Stimulated activated CD4-positive, alpha-beta T cell treated with anti-CD3 and anti-CD28 coated beads, Interleukin-1b, Interleukin-23, amount 100 ng/mL, for 48 hours (primary cell): ENCODE measurements around the gene MRPL37.
"Not testable (repeated sequence)": the region's sequence is repeated elsewhere in the genome, so short reads cannot be mapped to it uniquely, and the experiment has no call there.

ENCODE experiments used
- DNase-seq: peaks from one replicate; pipeline ENCODE4 v3.0.0-alpha.2; 2020

MRPL37 gene

GRCh38 chr1:54199765-54200518, at the start of gene MRPL37, which contains the start of gene CYB5RL:
Gene MRPL37, plus strand, starts transcription at chr1:54200167. Its CDS starts 77 bp downstream, at chr1:54200244.
Gene CYB5RL, minus strand, starts transcription at chr1:54200030. Its CDS starts 4,414 bp downstream, at chr1:54195616.
- peak; percentile 91 for DNase-seq

DNA sequence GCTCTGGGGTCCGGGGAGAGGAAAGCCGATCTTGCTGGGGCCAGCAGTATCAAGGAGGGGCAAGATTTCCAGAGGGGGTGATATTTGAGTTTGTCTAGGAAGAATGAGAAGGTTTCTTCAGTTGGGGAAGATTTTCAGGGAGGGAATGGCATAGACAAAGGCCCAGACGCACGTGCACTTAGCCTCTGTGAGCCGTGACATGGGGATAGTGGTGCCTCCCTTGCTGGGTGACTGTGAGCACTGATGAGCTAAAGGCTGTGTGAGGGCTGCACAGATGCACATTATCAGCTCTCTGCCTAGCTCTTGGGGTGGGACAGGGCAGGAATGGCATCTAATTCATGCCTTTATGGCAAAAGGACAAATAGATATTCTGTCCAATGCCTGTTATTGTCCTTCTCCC, 49.0 kb upstream of the MRPL37 start:
- DNase-seq: no peak

GRCh38 chr1:54152696-54153095, 47.3 kb upstream of the MRPL37 start, which contains the start of gene CDCP2:
Gene CDCP2, minus strand, starts transcription at chr1:54153000. Its CDS starts 78 bp downstream, at chr1:54152922.
- no peak for DNase-seq

DNA sequence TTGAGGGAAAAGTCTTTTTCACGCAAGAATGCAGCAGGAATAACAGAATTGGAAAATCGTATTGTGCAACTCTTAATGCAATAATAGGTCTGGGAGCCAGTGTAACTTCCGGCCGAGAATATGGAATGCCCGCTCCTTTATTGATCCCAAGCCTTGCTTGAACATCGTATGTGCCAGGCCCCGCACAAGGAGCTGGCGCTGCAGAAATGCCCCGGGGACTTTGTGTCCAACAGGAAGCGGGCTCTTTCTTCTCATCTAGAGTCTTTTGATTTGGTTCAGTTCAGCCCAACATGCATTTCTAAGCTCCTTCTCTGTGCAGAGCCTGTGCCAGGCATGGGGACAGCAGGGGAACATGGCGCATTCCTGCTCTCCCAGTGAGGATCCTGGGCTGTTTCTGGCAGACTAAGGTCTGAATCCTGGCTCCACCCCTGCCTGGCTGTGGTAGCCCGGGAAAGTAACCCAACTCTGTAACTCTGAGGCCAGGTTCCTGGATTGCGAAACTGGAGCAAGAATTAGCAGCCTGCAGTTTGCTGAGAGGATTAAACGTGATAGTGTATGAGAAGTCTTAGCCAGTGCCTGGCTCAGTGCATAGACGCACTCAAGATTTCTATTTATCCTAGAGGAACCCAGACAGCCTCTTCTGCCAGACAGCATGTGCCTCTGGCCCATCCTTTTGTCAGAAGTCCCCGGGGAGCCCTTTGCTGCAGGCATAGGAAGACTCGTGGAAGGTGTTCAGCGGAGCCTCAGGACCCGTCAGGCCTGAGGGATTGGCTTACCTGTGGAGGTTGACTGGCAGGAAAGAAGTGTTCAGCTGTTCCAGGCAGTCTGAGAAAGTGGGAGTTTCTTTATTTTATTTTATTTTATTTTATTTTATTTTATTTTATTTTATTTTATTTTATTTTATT, 46.2 kb upstream of the MRPL37 start:
- no peak for DNase-seq

DNA sequence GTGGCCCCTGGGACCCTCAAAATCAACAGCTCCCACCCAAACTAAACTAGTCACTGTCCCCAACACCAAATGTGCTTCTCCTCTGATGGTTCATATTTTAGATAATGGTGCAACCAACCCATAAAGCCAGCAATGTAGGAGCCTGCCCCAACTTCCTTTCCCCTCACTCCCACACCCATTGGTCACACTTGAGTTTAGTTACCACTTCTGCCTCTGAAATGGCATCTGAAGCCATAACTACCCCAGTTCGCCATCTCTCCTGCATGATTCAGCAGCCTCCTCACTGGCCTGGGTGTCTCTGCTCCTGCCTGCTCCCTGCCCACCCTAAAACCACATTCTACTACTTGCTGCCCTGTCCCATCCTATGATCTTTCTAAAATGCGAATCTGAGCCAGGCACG, 43.8 kb upstream of the MRPL37 start:
- DNase-seq: no peak

- no peak for DNase-seq
These were observed 43.0 kb upstream of the MRPL37 start for GRCh38 chr1:54156986-54157385.

GRCh38 chr1:54157401-54157800, 42.6 kb upstream of the MRPL37 start:
- DNase-seq: no peak

GRCh38 chr1:54158071-54158470, 41.9 kb upstream of the MRPL37 start:
- DNase-seq: no peak

DNA sequence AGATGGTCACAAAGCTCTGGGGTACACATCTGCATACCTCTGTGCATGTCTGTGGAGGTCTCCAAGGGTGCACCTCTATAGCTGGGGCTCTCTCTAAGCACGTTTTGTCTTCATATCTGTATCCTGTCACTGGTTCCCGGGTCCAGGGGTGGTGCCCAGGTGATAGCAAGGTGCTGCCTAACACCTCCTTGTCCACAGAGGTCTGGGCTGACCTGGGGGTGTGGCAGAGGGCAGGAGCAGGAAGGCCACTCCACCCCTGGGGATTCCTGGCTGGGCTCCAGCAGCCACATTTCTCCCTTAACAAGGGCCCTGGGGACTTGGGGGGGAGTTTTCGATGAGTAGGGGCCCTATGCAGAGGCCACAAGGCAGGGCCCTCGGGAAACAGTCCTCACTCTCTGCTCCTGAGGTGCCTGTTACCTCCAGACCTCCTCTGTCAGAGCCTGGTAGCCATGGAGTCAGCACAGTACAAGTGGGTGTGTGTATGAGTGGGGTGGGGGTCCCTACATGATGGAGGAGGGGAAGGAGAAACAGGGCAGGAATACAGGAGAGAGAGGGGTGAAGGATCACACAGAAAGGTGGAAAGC, 40.1 kb upstream of the MRPL37 start:
- no peak for DNase-seq

DNA sequence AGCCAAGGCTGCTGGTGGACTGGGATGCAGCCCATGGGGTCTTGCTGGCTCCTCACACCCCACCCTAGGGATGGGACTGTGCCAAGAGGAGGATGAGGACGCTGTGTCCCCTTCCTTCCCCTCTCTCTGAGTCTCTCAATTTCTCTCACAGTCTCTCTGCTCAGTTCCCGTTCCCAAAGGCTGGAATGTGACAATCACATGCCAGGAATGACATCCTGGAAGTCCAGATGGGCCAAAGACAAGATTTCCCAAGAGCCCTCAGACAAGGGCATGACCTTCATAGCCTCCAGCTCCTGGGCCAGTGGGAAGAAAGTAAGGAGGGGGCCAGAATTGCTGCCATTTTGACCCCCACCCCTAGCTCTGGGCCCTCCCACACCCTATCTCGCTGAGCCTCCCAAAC, 39.6 kb upstream of the MRPL37 start:
- DNase-seq: no peak

DNA sequence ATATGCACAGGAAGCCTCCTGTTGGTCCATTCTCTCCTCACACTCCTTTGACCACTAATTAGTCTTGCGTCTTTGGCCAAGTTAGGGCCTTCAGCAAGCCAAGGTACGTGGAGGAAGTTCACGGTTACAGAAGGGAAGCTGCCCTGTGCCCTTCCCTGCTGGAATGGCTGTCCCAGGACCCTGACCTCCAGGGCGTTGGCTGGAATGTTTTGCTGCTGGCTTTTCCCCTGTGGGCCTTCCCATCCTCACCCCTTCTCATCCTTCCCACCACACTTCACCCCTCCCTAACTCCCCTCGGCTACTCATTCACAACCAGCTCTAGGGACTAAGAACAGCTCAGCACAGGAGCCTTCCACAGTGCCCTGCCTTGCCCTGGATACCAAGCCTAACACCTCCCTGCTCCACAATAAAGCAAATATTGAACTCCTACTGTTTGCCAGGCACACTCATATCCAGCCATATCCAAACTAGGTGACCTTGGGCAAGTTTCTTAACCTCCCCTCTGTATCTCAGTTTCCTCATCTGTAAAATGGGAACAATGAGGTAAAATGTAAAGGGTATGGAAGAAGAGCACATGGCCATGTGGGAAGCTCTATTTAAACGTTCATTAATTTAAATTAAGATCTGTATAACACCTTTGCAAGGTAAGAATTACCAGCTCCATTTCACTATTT, 38.3 kb upstream of the MRPL37 start:
- no peak for DNase-seq

DNA sequence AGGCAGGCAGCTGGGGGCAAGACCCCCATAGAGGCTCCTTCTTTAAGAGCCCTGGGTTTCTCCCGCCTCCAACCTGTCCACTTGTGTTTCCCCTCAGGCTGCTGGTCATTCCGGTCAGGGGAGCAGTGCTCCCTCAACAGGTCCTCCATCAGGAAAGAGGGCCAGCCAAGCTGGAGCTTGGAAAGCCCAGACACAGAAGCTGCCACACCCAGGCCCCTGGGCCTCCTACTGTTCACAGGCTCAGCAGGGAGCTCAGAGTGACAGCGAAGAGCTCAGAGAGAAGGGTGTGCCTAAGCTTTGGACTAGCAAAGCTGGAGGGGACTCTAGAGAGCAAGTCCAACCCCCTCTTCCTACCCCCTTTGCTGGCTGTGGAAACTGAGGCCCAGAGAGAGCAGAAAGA, 36.9 kb upstream of the MRPL37 start:
- no peak for DNase-seq

DNA sequence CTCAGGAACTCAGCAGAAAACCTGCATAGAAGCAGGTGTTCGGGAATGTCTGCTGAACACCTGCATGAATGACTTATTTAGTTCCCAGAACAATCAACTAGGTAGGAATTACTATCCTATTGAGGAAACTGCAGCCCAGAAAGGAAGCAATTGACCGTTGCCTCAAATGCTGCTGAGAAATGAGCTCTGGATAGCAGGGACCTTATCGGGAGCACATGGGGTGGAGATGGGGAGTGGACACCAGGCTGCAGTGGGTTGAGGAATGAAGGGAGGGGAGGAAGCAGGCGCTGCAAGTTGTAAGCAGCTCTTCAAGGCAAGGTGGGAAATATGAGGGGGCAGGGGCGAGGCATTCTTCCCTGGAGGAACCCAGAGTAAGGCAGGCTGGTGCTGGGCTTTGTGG, 36.4 kb upstream of the MRPL37 start:
- no peak for DNase-seq

GRCh38 chr1:54165146-54165545, 34.8 kb upstream of the MRPL37 start:
- DNase-seq: no peak

- DNase-seq: not testable (repeated sequence)
These were observed 33.6 kb upstream of the MRPL37 start for GRCh38 chr1:54166357-54166756.

DNA sequence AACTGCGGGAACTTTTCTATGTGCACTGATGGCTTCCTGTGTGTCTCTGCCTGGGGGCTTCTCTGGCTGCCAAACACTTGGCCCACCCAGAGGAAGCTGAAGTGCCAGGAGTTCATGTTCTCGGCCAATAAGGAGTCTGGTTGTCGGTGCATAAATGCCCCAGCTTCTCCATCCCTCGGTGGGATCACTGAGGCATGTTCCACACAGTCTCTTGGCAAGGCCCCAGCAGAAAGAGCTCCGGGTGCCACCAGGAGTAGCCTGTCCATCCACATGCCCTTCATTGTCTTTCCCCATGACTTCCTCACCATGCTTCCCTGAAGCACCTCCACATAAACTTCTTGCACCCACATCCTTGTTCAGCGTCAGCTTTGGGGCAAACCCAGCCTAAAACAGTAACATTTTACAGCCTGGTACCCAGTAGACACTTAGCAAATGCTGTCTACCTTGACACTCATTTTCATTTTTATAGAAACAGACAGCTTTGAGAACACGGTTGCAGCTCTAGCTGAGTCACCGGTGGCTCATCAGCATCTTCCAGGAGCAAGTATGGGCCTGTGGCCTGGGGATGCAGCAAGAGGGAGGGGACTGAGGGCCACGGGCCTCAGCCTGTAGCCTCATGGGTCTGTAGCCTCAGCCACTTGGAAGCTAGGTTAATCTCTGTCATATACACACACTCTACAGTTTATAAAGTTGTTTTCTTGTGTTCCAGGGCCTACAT, 32.4 kb upstream of the MRPL37 start:
- no peak for DNase-seq

- no peak for DNase-seq
These were observed 31.6 kb upstream of the MRPL37 start for GRCh38 chr1:54168206-54168965.

DNA sequence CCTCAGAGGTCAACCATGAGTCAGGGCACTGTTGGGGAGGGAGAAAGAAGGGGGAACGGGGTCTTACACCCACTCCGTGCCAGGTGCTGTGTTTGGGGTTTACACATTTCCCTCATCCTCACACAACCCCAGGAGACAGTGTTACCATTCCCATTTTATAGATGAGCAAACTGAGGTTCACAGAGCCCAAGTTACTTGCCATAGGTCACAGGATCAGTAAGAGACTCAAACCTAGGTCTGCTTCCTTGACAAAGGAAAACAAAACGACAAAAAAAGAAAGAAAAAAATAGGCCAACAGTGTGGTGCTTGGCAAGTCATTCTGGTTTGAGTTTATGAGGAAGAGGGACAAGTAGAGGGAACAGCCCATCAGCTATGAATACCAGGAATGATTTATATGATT, 30.9 kb upstream of the MRPL37 start:
- DNase-seq: no peak

- no peak for DNase-seq
These were observed 29.0 kb upstream of the MRPL37 start for GRCh38 chr1:54171016-54171415.

DNA sequence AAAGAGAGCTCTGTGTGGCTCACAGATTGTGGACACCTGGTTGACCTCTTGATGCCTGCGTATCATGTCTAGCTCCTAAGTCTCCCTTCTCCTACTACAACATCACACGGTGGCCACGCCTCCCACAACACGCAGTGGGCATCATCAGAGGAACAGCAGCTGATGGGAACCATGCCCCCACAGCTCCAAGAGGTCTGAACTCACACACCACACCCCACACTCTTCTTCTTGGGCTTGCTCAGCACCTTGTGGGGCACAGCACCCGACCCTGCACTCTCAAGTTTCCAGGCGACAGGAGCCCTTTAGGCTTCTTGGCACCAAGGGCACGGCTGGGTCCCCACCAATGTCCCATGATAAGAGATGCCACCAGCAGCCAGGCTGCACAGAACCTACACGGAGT, 28.4 kb upstream of the MRPL37 start:
- DNase-seq: no peak
